ENCODE data around the gene CYTH3. TPM values are rescaled to one million over a fixed set of nuclear protein-coding genes. Genes with fewer than 3 reads are reported as not detected.
"Not testable (repeated sequence)": the region's sequence is repeated elsewhere in the genome, so short reads cannot be mapped to it uniquely, and the experiment has no call there.

Gene CYTH3
- total RNA-seq, 1 experiment from 2014 or later: 29.1 TPM

DNA sequence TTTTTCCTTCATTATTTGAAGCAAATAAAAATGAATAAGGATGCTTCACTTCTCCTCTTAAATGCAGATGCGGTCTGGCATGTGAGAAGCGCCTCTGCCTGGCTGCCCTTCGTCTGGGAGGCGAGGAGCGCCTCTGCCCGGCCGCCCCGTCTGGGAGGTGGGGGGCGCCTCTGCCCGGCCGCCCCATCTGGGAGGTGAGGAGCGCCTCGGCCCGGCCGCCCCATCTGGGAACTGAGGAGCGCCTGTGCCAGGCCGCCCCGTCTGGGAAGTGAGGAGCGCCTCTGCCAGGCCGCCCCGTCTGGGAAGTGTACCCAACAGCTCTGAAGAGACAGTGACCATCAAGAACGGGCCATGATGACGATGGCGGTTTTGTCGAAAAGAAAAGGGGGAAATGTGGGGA, 49.4 kb downstream of the CYTH3 start:
- CTCF ChIA-PET; BruUV-seq (replicated peaks); H3K27me3 ChIP-seq (replicated peaks; ENCODE audit: control insufficient read depth, insufficient read depth, low read length); H3K36me3 ChIP-seq (ENCODE audit: control insufficient read depth, insufficient read depth, low read length); H3K4me3 Mint-ChIP-seq (ENCODE audit: unreplicated experiment); H3K9me3 Mint-ChIP-seq (ENCODE audit: unreplicated experiment); intact Hi-C loops (cut with micrococcal nuclease; ENCODE audit: unreplicated experiment); H3K27me3 Mint-ChIP-seq (ENCODE audit: insufficient read depth, unreplicated experiment); H3K9me3 ChIP-seq; H3K36me3 Mint-ChIP-seq (ENCODE audit: insufficient read depth, unreplicated experiment); H3K4me3 ChIP-seq (ENCODE audit: low read depth, low read length); H3K27ac Mint-ChIP-seq (ENCODE audit: unreplicated experiment); H3K4me1 Mint-ChIP-seq (ENCODE audit: low read depth, unreplicated experiment); DNase-seq; POLR2A ChIA-PET: not testable (repeated sequence)
- peaks cover 10% of the 10 kb centered on the region for H3K4me1 ChIP-seq

DNA sequence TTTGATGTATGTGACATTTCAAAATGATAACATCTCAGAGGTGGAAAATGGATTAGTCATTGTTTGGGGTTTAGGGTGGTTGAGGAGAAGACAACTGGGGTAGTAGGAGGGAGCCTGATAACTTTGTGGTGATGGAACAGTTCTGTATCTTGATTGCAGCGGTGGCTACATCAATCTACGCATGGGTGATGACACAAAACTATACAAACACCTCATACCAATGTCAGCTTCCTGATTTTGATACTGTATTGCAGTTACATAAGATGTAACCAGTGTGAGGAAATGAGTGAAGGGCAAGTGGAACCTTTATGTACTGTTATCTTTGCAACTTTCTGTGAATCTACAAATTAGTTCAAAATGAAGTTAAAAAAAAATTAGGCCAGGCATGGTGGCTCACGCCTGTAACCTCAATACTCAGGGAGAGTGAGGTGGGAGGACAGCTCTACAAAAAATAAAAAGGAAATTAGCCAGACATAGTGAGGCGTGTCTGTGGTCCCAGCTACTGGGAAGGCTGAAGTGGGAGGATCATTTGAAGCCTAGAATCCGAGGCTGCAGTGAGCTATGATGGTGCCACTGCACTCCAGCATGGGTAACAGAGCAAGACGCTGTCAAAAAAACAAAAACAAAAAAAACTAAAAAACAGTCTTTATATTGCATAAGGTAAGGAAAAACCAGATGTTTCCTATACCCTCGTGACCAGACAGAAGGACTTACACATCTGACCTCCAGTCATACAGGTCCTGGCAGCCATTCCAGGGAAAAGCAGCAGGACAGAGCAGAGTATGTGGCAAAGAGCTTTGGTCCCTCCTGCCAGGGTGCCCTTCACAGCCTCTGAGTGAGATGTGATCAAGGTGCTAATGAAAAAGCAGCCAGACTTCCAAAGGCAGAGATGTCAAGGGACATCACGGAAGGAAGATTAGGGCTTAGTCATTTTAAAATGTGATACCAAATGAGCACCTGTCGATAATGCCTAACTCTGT, 50.8 kb downstream of the CYTH3 start:
- H3K4me1 ChIP-seq: peaks cover 10% of the 10 kb centered on the region
- H3K4me3 ChIP-seq (ENCODE audit: low read depth, low read length): no peak overlapping the region
- no peaks in the 10 kb centered on the region for H3K36me3 ChIP-seq (ENCODE audit: control insufficient read depth, insufficient read depth, low read length)
- H3K27ac Mint-ChIP-seq (ENCODE audit: unreplicated experiment): no peak overlapping the region
- H3K9me3 ChIP-seq: no peaks in the 10 kb centered on the region
- no peak for DNase-seq
- BruUV-seq (replicated peaks): no TSS peak
- no peaks in the 10 kb centered on the region for H3K9me3 Mint-ChIP-seq (ENCODE audit: unreplicated experiment)
- intact Hi-C loops (cut with micrococcal nuclease; ENCODE audit: unreplicated experiment): no loop called here
- CTCF ChIA-PET: no interaction called here
- peaks cover 7% of the 10 kb centered on the region for H3K36me3 Mint-ChIP-seq (ENCODE audit: insufficient read depth, unreplicated experiment)
- H3K27me3 ChIP-seq (replicated peaks; ENCODE audit: control insufficient read depth, insufficient read depth, low read length): no peaks in the 10 kb centered on the region
- TF ChIP-seq, protein P1, sequence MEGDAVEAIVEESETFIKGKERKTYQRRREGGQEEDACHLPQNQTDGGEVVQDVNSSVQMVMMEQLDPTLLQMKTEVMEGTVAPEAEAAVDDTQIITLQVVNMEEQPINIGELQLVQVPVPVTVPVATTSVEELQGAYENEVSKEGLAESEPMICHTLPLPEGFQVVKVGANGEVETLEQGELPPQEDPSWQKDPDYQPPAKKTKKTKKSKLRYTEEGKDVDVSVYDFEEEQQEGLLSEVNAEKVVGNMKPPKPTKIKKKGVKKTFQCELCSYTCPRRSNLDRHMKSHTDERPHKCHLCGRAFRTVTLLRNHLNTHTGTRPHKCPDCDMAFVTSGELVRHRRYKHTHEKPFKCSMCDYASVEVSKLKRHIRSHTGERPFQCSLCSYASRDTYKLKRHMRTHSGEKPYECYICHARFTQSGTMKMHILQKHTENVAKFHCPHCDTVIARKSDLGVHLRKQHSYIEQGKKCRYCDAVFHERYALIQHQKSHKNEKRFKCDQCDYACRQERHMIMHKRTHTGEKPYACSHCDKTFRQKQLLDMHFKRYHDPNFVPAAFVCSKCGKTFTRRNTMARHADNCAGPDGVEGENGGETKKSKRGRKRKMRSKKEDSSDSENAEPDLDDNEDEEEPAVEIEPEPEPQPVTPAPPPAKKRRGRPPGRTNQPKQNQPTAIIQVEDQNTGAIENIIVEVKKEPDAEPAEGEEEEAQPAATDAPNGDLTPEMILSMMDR (IDR thresholded peaks at IDR 0.05; ENCODE audit: insufficient read depth in 1 of 2, low read depth in 1 of 2, low read length in 1 of 2, severe bottlenecking in 1 of 2, unreplicated experiment in 1 of 2): no peak
- POLR2A ChIA-PET: no interaction called here
- H3K4me1 Mint-ChIP-seq (ENCODE audit: low read depth, unreplicated experiment): peaks cover 8% of the 10 kb centered on the region
- H3K27me3 Mint-ChIP-seq (ENCODE audit: insufficient read depth, unreplicated experiment): no peaks in the 10 kb centered on the region
- no peak overlapping the region for H3K4me3 Mint-ChIP-seq (ENCODE audit: unreplicated experiment)

DNA sequence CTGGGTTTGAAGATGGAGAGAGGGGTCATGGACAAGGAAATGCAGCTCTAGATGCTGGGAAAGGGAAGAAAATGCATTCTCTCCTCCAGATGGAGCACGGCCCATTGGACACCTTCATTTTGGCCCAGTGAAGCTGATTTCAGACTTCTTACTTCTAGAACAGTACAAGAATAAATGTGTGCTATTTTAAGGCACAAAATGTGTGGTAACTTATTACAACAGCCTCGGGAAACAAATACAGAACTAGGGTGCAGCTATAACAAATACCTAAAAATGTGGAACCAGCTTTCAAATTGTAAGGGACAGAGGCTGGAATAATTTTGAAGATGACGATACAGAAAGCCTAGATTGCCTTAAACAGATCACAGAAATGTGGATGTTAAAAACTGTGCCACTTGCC, 54.1 kb downstream of the CYTH3 start:
- Mint-ChIP-seq H3K27me3 (ENCODE audit: insufficient read depth, unreplicated experiment) (no peaks in the 10 kb centered on the region), H3K4me3 (ENCODE audit: unreplicated experiment) (no peak overlapping the region), H3K27ac (ENCODE audit: unreplicated experiment) (no peak overlapping the region), H3K4me1 (ENCODE audit: low read depth, unreplicated experiment) (peaks cover 8% of the 10 kb centered on the region), H3K9me3 (ENCODE audit: unreplicated experiment) (no peaks in the 10 kb centered on the region), H3K36me3 (ENCODE audit: insufficient read depth, unreplicated experiment) (peaks cover 7% of the 10 kb centered on the region)
- TF ChIP-seq, protein P1 (IDR thresholded peaks at IDR 0.05; ENCODE audit: insufficient read depth in 1 of 2, low read depth in 1 of 2, low read length in 1 of 2, severe bottlenecking in 1 of 2, unreplicated experiment in 1 of 2): no peak
- H3K4me3 ChIP-seq (ENCODE audit: low read depth, low read length): no peak overlapping the region
- no peaks in the 10 kb centered on the region for H3K4me1 ChIP-seq
- intact Hi-C loops (cut with micrococcal nuclease; ENCODE audit: unreplicated experiment): no loop called here
- DNase-seq: no peak
- no peaks in the 10 kb centered on the region for H3K36me3 ChIP-seq (ENCODE audit: control insufficient read depth, insufficient read depth, low read length)
- no TSS peak for BruUV-seq (replicated peaks)
- H3K27me3 ChIP-seq (replicated peaks; ENCODE audit: control insufficient read depth, insufficient read depth, low read length): no peaks in the 10 kb centered on the region
- POLR2A ChIA-PET: no interaction called here
- CTCF ChIA-PET: interaction anchor here (0.6 kb wide), 1 partner anchor 108 kb away, joined by 3 read pairs; no protein-coding TSS in a partner anchor
- no peaks in the 10 kb centered on the region for H3K9me3 ChIP-seq
